GM20431 (cell line): ENCODE results near the gene KRABD2.
"Not testable (repeated sequence)": the region's sequence is repeated elsewhere in the genome, so short reads cannot be mapped to it uniquely, and the experiment has no call there.

ENCODE experiments used
- in situ Hi-C: fragments of 300-500 bp; cut with MseI, MboI; formaldehyde crosslinking; loops from one replicate; pipeline ENCODE4 v1.15.0; 2020; ENCODE audit warnings: low sequenced_read_pairs; ENCODE audit not compliant: unreplicated experiment

The KRABD2 gene

DNA sequence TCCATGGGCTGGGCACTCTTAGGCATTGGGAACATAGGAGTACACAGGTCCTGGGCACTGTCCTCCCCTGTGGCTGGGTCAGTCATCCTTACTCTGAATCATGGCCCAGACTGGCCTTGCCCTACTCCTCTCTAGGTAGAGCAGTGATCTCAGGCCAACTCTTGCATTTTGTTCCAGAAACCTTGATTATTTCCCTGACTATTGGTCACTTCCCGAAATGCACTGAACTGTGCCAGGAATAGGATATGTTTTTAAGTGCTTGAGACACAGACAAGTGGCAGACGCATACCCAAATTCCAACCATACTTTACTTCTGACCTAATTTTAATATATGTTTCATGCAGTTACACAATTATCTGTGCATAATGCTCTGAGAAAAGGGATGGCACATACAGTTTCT, 10.3 kb downstream of the KRABD2 start:
- in situ Hi-C loops = no loop called here

DNA sequence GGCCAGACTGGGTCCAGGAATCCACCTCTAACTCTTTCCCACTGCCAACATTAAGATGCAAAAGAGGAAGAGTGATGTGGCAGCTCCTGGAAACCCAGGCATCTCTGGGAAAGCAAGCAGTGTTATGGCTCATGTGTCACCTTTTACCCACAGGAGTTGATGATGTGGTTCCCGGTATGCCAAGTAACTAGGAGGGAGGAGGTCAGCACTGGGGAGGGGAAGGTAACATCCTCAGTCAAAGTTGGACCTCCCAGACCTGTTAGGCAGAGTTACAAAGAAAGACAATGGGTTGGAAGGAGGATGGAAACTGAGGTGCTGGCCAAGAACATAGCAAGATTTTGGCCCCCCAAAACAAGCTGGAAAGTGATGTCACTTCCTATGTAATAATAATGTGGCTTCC, 11.4 kb downstream of the KRABD2 start:
- in situ Hi-C loops = no loop called here

DNA sequence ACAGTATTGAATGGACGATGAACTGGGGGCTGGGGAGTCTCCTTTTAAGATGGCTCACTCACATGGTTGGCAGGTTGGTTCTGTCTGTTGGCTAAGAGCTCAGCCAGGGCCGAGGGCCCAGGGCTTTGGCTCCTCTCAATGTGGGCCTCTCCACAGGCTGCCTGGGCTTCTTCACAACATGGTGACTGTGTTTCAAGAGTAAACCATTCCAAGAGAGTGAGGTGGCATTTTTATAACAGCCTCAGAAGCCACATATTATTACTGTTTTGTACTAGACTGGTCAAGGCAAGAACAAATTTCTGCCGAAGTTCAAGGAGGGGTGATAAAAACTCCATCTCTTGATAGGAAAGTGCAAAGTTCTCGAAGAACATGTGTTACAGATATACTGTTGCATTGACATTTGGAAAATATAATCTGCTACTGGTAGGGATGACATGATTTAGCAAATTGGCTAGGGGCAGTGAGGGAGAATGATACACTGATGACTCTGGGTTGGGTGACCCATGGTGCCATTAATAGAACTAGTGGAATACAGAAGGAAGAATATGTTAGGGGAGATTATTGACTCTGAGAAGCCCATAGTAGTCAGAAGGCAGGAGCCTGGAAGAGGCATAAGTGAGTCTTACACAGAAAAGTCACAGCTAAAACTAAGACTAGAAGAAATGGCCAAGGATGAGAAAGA, 13.7 kb downstream of the KRABD2 start:
- in situ Hi-C loops = no loop called here

DNA sequence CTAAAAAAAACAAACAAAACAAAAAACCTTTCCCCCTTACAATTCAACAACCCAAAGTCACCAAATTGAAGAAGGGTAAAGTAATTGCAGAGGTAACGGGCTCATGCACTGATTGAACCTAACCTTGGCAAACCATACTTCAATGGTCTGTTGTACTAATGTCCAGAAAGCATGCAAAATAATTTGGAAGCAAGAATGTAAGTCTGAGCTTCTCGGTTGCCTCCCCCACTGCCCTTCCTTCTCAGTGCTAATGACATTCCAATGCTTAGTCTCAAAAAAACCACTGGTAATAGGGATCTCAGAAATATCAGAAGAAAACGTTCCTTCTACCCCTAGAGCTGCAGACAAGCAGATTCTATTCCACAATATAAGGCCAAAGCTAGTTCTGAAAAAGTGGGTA, 15.8 kb downstream of the KRABD2 start:
- in situ Hi-C loops = no loop called here

DNA sequence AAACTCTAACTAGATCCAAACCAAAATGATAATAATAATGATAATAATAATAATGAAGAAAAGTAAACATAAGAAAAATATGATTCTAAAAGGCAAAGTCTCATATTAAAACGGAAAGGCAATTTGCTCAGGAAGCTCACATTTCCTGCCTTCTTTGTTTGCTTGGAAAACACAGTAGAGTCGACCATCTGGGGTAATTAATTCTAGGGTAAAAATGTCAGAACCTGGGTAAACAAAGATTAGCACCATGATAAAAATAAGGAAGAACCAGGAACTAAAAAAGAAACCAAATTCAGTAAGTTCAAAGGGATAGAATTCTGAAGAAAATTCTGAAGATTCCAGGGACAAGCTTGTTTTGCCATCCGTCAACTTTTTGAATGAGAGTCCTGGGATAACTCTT, 16.2 kb downstream of the KRABD2 start:
- in situ Hi-C loops = no loop called here

DNA sequence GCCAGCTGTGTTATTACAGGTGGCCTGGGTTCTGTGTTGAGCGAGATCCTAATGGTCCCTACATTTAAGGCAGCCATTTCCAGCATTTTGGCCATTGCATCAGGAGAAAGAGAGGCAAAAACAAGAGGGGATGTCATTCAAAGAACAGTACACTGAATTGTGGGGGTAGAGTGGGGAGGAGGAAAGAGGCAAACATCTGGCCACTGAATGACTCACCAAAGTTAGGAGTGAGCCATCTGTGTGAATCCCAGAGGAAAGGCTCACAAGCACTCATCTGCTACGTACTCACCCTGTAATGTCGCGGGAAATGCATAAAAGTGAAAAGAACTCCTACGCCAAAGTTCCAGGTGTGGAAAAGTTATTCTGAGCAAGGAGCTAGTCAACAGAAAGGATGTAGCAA, 16.7 kb downstream of the KRABD2 start:
- in situ Hi-C loops = no loop called here

DNA sequence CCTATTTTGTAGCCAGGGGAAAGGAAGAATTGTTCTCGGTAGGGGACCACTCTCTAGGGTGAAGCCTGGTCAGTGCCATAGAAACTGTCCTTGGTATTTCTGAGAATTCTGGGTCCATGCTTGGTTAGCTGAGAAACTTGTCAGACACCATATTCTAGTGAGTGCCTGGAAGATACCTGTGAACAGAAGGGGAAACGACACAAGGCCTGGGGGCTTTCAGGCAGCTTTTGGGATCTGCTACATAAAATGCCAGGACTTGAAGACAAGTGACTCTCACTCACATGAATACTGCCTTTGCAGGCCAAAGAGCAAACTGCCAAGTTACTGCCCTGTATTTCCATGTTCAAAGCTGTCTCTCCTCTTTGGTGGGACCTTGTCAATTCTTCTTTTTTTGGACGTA, 18.6 kb downstream of the KRABD2 start:
- in situ Hi-C loops = no loop called here

DNA sequence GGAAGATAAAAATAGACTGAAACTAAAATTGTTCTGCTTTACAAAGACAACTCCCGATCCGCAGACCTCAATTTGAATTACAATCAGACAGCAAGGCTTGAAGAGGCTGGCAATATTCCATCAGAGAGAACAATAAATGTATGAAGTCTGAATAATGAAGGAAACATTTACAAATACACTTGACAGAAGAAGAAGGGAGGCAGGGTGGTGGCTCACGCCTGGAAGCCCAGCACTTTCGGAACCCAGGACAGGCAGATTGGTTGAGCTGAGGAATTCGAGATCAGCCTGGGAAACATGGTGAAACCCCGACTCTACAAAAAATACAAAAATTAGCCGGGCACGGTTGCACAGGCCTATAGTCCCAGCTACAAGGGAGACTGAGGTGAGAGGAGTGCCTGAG, 22.3 kb downstream of the KRABD2 start:
- in situ Hi-C loops = no loop called here

DNA sequence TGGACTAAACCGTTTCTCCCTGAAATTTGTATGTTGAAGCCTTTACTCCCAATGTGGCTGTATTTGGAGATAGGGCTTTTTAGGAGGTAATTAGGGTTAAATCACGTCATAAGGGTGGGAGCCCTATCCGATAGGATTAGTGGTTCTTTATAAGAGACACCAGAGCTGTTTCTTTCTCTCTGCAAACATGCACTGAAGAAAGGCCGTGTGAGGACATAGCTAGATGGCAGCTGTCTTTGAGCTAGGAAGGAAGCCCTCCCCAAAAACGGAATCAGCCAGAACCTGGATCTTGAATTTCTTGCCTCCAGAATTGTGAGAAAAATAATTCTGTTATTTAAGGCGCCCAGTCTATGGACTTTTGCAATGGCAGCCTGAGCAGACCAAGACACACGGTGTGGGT, 22.8 kb downstream of the KRABD2 start:
- in situ Hi-C loops = no loop called here

DNA sequence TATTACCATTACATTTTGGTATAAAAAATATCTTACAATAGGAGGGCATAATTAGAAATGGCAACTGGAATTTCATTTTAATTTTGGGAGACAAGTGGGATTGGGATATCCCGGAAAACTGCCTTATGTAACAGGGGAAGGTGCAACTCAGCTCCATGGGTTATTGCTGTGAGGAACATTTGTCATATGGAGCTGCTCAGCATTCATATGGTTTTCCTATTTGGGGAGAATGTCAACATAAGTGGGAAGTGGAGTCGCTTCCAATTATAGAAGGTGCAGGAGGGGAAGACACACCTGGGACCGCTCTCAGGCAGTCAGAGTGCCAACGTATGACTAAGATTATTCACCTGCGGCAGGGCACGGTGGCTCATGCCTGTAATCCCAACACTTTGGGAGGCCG, 26.2 kb downstream of the KRABD2 start:
- in situ Hi-C loops = no loop called here

DNA sequence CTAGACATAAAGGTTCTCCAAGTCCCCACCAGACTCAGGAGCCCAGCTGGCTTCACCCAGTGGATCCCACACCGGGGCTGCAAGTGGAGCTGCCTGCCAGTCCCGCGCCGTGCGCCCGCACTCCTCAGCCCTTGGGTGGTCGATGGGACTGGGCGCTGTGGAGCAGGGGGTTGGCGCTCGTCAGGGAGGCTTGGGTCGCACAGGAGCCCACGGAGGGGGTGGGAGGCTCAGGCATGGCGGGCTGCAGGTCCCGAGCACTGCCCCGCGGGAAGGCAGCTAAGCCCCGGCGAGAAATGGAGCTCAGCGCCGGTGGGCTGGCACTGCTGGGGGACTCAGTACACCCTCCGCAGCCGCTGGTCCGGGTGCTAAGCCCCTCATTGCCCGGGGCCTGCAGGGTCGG, 29.5 kb downstream of the KRABD2 start:
- in situ Hi-C loops = not testable (repeated sequence)

DNA sequence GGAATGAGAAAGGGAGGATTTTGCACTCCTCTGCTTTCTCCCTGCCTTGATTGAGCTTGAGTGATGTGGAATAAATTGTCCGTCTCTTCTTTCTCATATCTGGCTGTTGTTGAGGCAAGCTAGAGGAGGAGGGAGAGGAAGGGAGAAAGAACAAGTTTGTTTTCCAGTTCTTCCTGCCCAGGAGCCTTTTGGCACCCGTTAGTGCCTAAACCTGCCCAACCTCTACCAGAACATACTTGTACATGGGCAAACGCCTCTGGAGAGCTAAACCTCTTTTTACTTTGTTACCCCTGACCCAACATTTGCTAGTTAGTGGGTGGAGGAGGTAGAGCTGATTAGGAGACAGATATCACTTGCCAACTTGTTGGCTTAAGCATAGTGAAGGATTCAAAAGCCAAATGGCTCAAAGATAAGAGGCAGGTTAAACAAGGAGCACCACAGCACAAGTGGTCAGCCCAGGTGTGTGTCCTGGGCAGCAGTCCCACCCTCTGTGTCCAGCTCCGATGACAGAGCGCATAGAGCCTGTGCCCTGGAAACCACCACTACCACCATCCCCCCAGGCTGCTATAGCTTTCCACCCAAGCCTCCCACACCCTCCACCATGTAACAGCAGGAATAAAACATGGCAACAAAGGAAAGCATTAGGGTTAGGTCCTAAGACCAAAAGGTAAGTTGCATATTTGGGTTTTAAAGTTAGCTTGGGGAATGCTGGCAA, 30.4 kb downstream of the KRABD2 start:
- in situ Hi-C loops = no loop called here

DNA sequence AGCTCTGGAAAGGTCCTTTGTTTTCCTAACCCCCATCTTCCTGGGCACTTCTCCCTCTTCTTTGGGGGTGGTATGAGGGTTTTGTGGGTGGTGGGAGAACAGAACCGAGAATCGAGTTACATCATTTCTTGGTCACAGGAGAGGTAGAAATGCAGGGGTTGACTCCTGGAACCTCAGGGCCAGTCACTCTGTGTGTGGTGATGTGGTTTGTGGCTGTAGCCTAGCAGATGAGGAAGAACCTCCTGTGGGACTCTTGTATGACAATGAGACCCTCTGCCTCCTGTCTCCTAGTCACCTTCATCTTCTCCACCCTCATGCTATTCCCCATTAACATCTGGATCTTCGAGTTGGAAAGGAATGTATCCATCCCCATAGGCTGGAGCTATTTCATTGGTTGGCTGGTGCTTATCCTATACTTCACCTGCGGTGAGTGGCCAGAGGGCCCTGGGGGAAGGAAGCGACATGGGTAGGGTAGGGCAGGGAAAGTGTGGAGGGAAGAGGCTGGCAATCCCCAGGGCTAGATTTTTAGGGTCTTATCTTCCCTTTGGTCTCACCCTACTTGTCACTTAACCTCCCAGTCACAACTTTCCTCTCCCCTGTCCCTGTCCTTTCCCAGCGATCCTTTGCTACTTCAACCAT, 31.3 kb downstream of the KRABD2 start:
- in situ Hi-C loops = no loop called here

DNA sequence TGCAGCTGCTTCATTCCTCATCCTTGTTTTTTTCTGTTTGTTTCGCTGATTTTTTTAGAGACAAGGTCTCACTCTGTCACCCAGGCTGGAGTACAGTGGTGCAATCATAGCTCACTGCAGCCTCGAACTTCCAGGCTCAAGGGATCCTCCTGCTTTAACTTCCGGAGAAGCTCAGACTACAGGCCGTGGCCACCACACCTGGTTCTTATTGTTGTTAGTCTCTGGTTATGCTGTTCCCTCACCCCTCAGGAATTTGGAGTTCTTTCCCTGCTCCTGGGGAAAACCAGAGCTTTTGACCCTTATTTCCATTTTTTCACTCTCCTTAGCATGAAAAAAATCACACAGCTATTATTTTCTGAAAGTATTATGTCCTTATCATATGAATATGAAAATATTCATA, 35.0 kb downstream of the KRABD2 start:
- in situ Hi-C loops = no loop called here

DNA sequence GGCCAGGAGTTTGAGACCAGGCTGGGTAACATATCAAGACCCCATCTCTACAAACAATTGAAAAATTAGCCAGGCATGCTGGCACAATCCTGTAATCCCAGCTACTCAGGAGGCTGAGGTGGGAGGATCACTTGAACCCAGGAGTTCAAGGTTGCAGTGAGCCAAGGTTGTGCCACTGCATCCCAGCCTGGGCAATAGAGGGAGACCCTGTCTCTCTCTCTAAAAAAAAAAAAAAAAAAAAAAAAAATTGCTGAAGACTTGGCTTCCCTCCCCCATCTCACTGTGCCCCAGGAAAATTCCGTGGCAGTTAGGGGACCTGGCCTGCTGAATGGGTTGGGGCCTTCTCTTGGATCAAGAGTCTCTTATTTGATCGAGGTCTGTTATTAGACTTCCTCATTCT, 37.0 kb downstream of the KRABD2 start, which contains the start of gene ODF4:
TSS of gene ODF4 (plus strand) at position 301 of the 400 bp plus-strand sequence. CDS start 212 bp downstream, outside the sequence.
- in situ Hi-C loops = no loop called here

DNA sequence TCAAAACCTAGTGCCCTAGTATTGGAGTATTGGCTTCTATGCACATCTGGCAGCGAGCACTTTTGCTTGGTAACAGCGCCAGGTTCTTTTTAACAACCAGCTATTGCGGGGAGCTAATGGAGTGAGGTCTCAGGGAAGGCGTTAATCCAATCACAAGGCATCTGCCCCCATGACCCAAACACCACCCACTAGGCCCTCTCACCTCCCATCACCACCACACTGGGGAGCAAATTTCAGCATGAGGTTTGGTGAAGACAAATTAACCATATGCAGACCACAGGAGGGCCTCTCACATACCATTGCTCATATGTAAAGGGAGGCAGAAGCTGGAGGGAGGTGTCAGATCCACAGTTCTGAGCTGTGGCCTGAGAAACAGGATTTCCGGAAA, 37.8 kb downstream of the KRABD2 start:
- in situ Hi-C loops = no loop called here

DNA sequence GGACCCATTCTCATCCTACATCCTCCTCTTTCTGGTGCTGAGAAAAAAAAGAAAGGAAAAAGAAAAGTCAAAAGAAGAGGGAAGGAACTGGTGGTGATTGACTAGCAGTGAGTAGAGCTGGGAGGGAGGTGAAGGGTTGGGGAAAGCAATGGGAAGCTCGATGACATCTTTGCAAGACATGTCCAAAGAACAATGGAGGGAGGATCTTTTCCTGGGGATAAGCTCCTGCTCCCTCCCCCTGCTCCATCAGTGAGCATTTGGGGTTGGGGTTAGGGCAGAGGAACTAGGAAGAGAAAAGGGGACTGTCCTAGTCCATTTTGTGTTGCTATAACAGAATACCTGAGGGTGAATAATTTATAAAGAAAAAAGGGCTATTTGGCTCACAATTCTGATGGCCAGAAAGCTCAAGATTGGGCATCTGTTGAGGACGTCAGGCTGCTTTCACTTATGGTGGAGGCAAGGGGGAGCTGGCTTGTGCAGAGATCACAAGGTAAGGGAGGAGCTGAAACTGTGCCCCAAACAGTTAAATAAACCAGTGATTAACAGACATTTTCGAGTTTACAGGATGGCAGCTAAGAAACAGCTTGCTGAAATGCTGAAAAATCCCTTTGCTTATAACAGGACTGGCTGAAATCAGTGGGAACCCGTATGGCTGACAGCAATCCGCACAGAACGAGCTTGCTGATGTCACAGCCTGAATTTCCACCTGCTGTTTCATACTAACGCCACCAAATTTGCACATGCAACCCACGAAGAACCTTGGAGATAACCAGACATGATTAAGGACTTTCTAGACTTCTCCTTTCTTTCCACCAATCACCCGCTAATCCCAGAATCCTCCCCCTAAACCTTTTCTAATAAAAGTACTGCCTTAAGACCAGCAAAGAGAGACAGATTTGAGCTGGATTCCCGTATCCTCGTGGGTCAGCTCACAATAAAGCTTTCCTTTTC, 38.4 kb downstream of the KRABD2 start:
- in situ Hi-C loops = no loop called here

DNA sequence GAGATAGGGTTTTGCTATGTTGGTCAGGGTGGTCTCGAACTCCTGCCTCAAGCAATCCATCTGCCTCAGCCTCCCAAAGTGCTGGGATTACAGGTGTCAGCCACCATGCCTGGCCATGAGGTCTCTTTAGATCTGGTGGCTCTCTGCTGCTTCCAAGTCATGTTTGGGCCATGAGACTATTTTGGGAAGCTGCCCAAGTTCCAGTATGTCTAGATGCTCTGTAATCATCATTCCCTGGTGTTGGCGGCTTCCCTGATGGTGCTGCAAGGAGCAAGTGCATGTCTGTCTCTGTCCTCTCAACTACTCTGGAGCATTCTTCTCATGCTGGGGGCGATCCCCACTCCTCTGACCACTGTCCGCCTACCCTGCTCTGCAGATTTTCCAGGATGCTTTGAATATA, 43.2 kb downstream of the KRABD2 start:
- in situ Hi-C loops = no loop called here

DNA sequence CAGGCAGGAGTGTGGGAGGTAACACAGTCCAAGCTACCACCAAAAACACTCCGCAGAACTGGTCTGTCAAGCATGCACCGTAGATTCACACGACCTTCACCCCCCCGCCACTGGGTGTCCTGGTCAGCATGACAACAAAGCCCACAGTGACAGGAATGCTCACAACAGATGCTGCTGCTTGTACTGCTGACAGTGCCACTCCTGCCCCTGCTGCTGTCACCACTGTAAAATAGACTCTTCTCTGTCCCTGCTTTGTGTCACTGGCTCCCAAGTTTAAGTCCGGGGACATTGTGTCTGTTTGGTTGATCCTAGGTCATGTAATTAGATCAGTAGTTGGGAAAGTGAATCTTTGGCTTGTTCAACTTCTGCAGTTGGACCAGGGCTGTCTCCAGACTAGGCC, 43.8 kb downstream of the KRABD2 start:
- in situ Hi-C loops = no loop called here

DNA sequence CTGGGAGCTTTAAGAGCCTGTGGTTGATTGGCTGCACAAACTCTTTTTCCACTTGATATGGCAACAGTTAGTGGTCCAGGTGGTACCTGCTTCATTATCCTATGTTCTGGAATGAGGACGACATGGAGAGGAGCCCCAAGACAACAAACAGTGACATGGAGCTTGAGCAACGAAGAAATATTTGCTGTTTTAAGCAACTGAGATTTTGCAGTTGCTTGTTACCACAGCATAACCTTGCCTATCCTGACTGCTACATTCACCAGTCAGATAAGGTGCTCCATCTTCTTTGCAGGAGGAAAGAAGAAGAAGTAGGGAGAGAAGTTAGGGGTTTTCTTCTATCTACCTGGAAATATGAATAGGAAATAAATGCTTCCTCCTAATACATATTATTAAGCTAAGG, 44.4 kb downstream of the KRABD2 start:
- in situ Hi-C loops = no loop called here
